K562 (cell line): ENCODE results near the gene BCKDHB.

Source experiments
- CTCF ChIP-seq, 3 experiments: IDR thresholded peaks in 2 of 3; conservative IDR thresholded peaks in 1 of 3; 2 replicates each; pipeline ENCODE4 v1.5.1; 2011 to 2012; ENCODE audit warnings: low read length in 3 of 3, mild to moderate bottlenecking in 3 of 3, control low read depth in 2 of 3, improper control_type of control experiment in 1 of 3, inconsistent platforms in 1 of 3, low read depth in 1 of 3, mixed read lengths in 1 of 3, moderate library complexity in 1 of 3; ENCODE audit not compliant: insufficient read depth in 2 of 3
- GTF2F1 ChIP-seq: IDR thresholded peaks from 2 replicates; pipeline ENCODE4 v1.6.1; 2011; ENCODE audit warnings: low read depth, low read length, improper control_type of control experiment
- GTF3C2 ChIP-seq: IDR thresholded peaks from 3 replicates; pipeline ENCODE4 v1.6.1; 2011; ENCODE audit warnings: borderline replicate concordance, mild to moderate bottlenecking, moderate library complexity; ENCODE audit not compliant: insufficient read length; ENCODE audit errors: extremely low read depth
- POLR2A ChIP-seq: fragments of 450-650 bp; conservative IDR thresholded peaks from 2 replicates; pipeline ENCODE4 v1.6.1; 2016
- RCOR1 ChIP-seq, 2 experiments: IDR thresholded peaks; 2 replicates each; pipeline ENCODE4 v1.6.1; 2012; ENCODE audit warnings: low read depth in 2 of 2, low read length in 2 of 2, borderline replicate concordance in 1 of 2, improper control_type of control experiment in 1 of 2
- TAF1 ChIP-seq: IDR thresholded peaks from 2 replicates; pipeline ENCODE4 v1.6.1; 2011; ENCODE audit warnings: mild to moderate bottlenecking, low read length, moderate library complexity; ENCODE audit not compliant: insufficient read depth, control insufficient read depth, severe bottlenecking; ENCODE audit errors: extremely low read depth
- THRAP3 ChIP-seq: fragments of 450-650 bp; IDR thresholded peaks from 2 replicates; pipeline ENCODE4 v1.6.1; 2016; ENCODE audit warnings: mild to moderate bottlenecking, inconsistent platforms, borderline replicate concordance
- USF2 ChIP-seq: sonication (generic); formaldehyde crosslinking; IDR thresholded peaks from 2 replicates; pipeline ENCODE4 v1.5.0; 2020; ENCODE audit warnings: missing genetic modification reagents
- TF ChIP-seq, protein P1 (sequence below): fragments of 250-450 bp; sonication (Bioruptor Pico); IDR thresholded peaks from 2 replicates; pipeline ENCODE4 v1.8.0; 2022; ENCODE audit warnings: inconsistent platforms, mild to moderate bottlenecking, moderate library complexity, borderline replicate concordance

- TF ChIP-seq TAF1 (no peak), RCOR1 (IDR thresholded peaks at IDR 0.05; ENCODE audit: borderline replicate concordance in 1 of 2, low read depth in 2 of 2, low read length in 2 of 2) (no peak), POLR2A (no peak), GTF3C2 (no peak), CTCF (IDR thresholded peaks at IDR 0.05 in 2 of 3, conservative IDR thresholded peaks at IDR 0.05 in 1 of 3; ENCODE audit: insufficient read depth in 2 of 3, low read depth in 1 of 3, low read length in 3 of 3) (no peak), GTF2F1 (no peak), USF2 (no peak), THRAP3 (no peak)
- TF ChIP-seq, protein P1, sequence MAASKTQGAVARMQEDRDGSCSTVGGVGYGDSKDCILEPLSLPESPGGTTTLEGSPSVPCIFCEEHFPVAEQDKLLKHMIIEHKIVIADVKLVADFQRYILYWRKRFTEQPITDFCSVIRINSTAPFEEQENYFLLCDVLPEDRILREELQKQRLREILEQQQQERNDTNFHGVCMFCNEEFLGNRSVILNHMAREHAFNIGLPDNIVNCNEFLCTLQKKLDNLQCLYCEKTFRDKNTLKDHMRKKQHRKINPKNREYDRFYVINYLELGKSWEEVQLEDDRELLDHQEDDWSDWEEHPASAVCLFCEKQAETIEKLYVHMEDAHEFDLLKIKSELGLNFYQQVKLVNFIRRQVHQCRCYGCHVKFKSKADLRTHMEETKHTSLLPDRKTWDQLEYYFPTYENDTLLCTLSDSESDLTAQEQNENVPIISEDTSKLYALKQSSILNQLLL (CRISPR knock-in tag) = no peak
Observed at GRCh38 chr6:80186082-80186481, 79.6 kb downstream of the BCKDHB start.
